ENCODE results near the gene TMBIM1.

GRCh38 chr2:218295029-218295428 is 2.7 kb upstream of the TMBIM1 start:
- TF ChIP-seq CTCF (IDR thresholded peaks at IDR 0.05): no peak
- TF ChIP-seq SIN3A (IDR thresholded peaks at IDR 0.05; ENCODE audit: borderline replicate concordance, insufficient read depth, low read depth, low read length): no peak
- no peak for TF ChIP-seq POLR2AphosphoS5 (IDR thresholded peaks at IDR 0.05; ENCODE audit: low read depth, low read length)
